Caco-2 (cell line): ENCODE results near the gene BSPRY. TPM values are rescaled to one million over a fixed set of nuclear protein-coding genes. Genes with fewer than 3 reads are reported as not detected.

Source experiments
- BruUV-seq: library from RNA; stranded (reverse); fragments of 400-500 nt; replicated peaks from 2 replicates; lab custom pipeline; 2021; lab: Mats Ljungman, UMichigan
- CTCF ChIA-PET: fragments of 300-600 bp; sonication (Branson Sonifier 250); formaldehyde crosslinking; loops from one replicate; lab custom pipeline; 2022; ENCODE audit warnings: antibody characterized with exemption; lab: Charles Lee
- POLR2A ChIA-PET: fragments of 300-600 bp; sonication (Branson Sonifier 250); formaldehyde crosslinking; loops from one replicate; lab custom pipeline; 2022; ENCODE audit warnings: antibody characterized with exemption; lab: Charles Lee
- DNase-seq, 2 experiments: peaks; one replicate each; pipeline versions ENCODE4 v3.0.0 to v3.0.0-alpha.2; 2020 to 2022
- H3K27me3 ChIP-seq: replicated peaks from 2 replicates; pipeline ENCODE4 v1.6.0; 2011; ENCODE audit warnings: low read length; ENCODE audit not compliant: control insufficient read depth, insufficient read depth
- H3K36me3 ChIP-seq: 2 replicates; pipeline ENCODE4 v1.5.1; 2011; ENCODE audit warnings: low read length; ENCODE audit not compliant: control insufficient read depth, insufficient read depth
- H3K4me1 ChIP-seq: fragments of 250-450 bp; sonication (Bioruptor Pico); 2 replicates; pipeline ENCODE4 v1.5.1; 2020; ENCODE audit warnings: mild to moderate bottlenecking
- H3K4me3 ChIP-seq: 2 replicates; pipeline ENCODE4 v1.5.1; 2011; ENCODE audit warnings: low read depth, mild to moderate bottlenecking, control low read depth, low read length
- H3K9me3 ChIP-seq: fragments of 250-450 bp; sonication (Bioruptor Pico); 2 replicates; pipeline ENCODE4 v1.5.1; 2020; ENCODE audit warnings: mild to moderate bottlenecking, moderate library complexity
- H3K27ac Mint-ChIP-seq: one replicate; pipeline ENCODE4 v1.8.0; 2022; ENCODE audit warnings: mixed read lengths; ENCODE audit not compliant: unreplicated experiment
- H3K27me3 Mint-ChIP-seq: one replicate; pipeline ENCODE4 v1.8.0; 2022; ENCODE audit warnings: mixed read lengths; ENCODE audit not compliant: insufficient read depth, unreplicated experiment
- H3K36me3 Mint-ChIP-seq: one replicate; pipeline ENCODE4 v1.8.0; 2022; ENCODE audit warnings: mild to moderate bottlenecking, mixed read lengths; ENCODE audit not compliant: insufficient read depth, unreplicated experiment
- H3K4me1 Mint-ChIP-seq: one replicate; pipeline ENCODE4 v1.8.0; 2022; ENCODE audit warnings: low read depth, mixed read lengths; ENCODE audit not compliant: unreplicated experiment
- H3K4me3 Mint-ChIP-seq: one replicate; pipeline ENCODE4 v1.8.0; 2022; ENCODE audit warnings: mild to moderate bottlenecking, moderate library complexity, mixed read lengths; ENCODE audit not compliant: unreplicated experiment
- H3K9me3 Mint-ChIP-seq: one replicate; pipeline ENCODE4 v1.8.0; 2022; ENCODE audit warnings: mixed read lengths; ENCODE audit not compliant: unreplicated experiment
- intact Hi-C: fragments of 100-400 bp; cut with micrococcal nuclease; formaldehyde crosslinking; loops from one replicate; pipeline ENCODE4 v1.10.0; 2022; ENCODE audit not compliant: unreplicated experiment
- total RNA-seq: library from RNA; stranded (reverse); gene quantifications from 2 replicates; pipeline ENCODE4 v1.2.3, GENCODE V29; 2022
- TF ChIP-seq, protein P1 (sequence below), 2 experiments: fragments of 200-600 bp in 1 of 2; IDR thresholded peaks; 1 replicate in 1 of 2; 2 replicates in 1 of 2; pipeline versions ENCODE4 v1.5.1 to v1.8.0; 2011 to 2022; ENCODE audit warnings: antibody characterized with exemption in 1 of 2, control low read depth in 1 of 2, inconsistent platforms in 1 of 2, low read depth in 1 of 2, low read length in 1 of 2, mild to moderate bottlenecking in 1 of 2, moderate library complexity in 1 of 2; ENCODE audit not compliant: insufficient read depth in 1 of 2, severe bottlenecking in 1 of 2, unreplicated experiment in 1 of 2

Gene BSPRY
- total RNA-seq, 1 experiment from 2014 or later, result 14.7 TPM

- H3K27ac Mint-ChIP-seq, result no peak overlapping the region
- no peak overlapping the region for H3K4me3 Mint-ChIP-seq
- CTCF ChIA-PET, result no interaction called here
- Histone ChIP-seq H3K36me3 (peaks cover 10% of the 10 kb centered on the region), H3K4me1 (peaks cover 9% of the 10 kb centered on the region; the same call in 1 of the 2 replicates), H3K27me3 (no peaks in the 10 kb centered on the region), H3K4me3 (no peak overlapping the region), H3K9me3 (no peaks in the 10 kb centered on the region)
- TF ChIP-seq, protein P1, sequence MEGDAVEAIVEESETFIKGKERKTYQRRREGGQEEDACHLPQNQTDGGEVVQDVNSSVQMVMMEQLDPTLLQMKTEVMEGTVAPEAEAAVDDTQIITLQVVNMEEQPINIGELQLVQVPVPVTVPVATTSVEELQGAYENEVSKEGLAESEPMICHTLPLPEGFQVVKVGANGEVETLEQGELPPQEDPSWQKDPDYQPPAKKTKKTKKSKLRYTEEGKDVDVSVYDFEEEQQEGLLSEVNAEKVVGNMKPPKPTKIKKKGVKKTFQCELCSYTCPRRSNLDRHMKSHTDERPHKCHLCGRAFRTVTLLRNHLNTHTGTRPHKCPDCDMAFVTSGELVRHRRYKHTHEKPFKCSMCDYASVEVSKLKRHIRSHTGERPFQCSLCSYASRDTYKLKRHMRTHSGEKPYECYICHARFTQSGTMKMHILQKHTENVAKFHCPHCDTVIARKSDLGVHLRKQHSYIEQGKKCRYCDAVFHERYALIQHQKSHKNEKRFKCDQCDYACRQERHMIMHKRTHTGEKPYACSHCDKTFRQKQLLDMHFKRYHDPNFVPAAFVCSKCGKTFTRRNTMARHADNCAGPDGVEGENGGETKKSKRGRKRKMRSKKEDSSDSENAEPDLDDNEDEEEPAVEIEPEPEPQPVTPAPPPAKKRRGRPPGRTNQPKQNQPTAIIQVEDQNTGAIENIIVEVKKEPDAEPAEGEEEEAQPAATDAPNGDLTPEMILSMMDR (IDR thresholded peaks at IDR 0.05; ENCODE audit: insufficient read depth in 1 of 2, low read depth in 1 of 2, low read length in 1 of 2, severe bottlenecking in 1 of 2, unreplicated experiment in 1 of 2), result no peak
- POLR2A ChIA-PET, result interaction anchor here (0.6 to 1.0 kb wide), 2 partner anchors 39 to 146 kb away, joined by 3 read pairs; partner anchors contain the start of genes C9orf43 and POLE3
- no peaks in the 10 kb centered on the region for H3K4me1 Mint-ChIP-seq
- H3K9me3 Mint-ChIP-seq, result no peaks in the 10 kb centered on the region
- BruUV-seq, result TSS peak; percentile 11
- peaks cover 38% of the 10 kb centered on the region for H3K36me3 Mint-ChIP-seq
- no peak for DNase-seq
- intact Hi-C loops, result no loop called here
- no peaks in the 10 kb centered on the region for H3K27me3 Mint-ChIP-seq
These were observed 21.5 kb downstream of the BSPRY start for GRCh38 chr9:113370806-113371325.

- TF ChIP-seq, protein P1 (IDR thresholded peaks at IDR 0.05; ENCODE audit: insufficient read depth in 1 of 2, low read depth in 1 of 2, low read length in 1 of 2, severe bottlenecking in 1 of 2, unreplicated experiment in 1 of 2), result no peak
- H3K4me3 ChIP-seq, result no peak overlapping the region
- peaks cover 10% of the 10 kb centered on the region for H3K36me3 ChIP-seq
- no peaks in the 10 kb centered on the region for H3K9me3 ChIP-seq
- H3K27ac Mint-ChIP-seq, result peak overlapping the region; percentile 15
- no peaks in the 10 kb centered on the region for H3K9me3 Mint-ChIP-seq
- peaks cover 47% of the 10 kb centered on the region for H3K36me3 Mint-ChIP-seq
- DNase-seq, result no peak
- peaks cover 9% of the 10 kb centered on the region for H3K4me1 ChIP-seq
- H3K4me1 Mint-ChIP-seq, result no peaks in the 10 kb centered on the region
- ChIA-PET POLR2A (no interaction called here), CTCF (interaction anchor here (1.4 kb wide), 1 partner anchor 23 kb away, joined by 3 read pairs; the partner anchor contains the start of gene BSPRY)
- no peaks in the 10 kb centered on the region for H3K27me3 Mint-ChIP-seq
- H3K4me3 Mint-ChIP-seq, result no peak overlapping the region
- BruUV-seq, result no TSS peak
- intact Hi-C loops, result no loop called here
- no peaks in the 10 kb centered on the region for H3K27me3 ChIP-seq
These were observed 22.7 kb downstream of the BSPRY start for GRCh38 chr9:113372059-113372458.

DNA sequence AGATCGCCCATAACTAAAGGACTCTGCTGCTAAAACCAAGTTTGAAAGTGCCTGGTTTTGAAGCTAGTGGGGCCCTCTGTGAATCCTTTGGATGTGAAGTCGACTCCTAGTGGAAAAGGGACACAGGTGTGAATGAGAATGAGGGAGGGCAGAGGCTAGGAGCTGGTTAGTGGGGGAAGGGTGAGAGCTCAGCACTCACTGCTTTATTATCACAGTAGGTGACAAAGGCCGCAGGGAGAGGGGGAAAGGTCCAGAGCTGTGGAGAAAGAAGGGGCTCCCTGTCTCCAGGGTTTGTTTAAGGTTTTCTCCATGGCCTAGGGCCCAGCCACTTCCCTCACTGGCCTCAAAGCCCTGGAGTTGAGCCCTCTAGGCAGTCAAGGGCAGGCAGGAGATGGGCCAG, 23.9 kb downstream of the BSPRY start:
- Mint-ChIP-seq H3K4me3 (no peak overlapping the region), H3K36me3 (peaks cover 47% of the 10 kb centered on the region), H3K27ac (no peak overlapping the region), H3K9me3 (no peaks in the 10 kb centered on the region), H3K27me3 (no peaks in the 10 kb centered on the region), H3K4me1 (no peaks in the 10 kb centered on the region)
- POLR2A ChIA-PET, result interaction anchor here (0.6 to 0.8 kb wide), 2 partner anchors 15 to 270 kb away, joined by 3 to 4 read pairs; no protein-coding TSS in a partner anchor
- H3K4me3 ChIP-seq, result no peak overlapping the region
- CTCF ChIA-PET, result interaction anchor here (1.4 kb wide), 1 partner anchor 24 kb away, joined by 3 read pairs; the partner anchor contains the start of gene BSPRY
- TF ChIP-seq, protein P1 (IDR thresholded peaks at IDR 0.05; ENCODE audit: insufficient read depth in 1 of 2, low read depth in 1 of 2, low read length in 1 of 2, severe bottlenecking in 1 of 2, unreplicated experiment in 1 of 2), result no peak
- H3K36me3 ChIP-seq, result peaks cover 10% of the 10 kb centered on the region
- H3K9me3 ChIP-seq, result no peaks in the 10 kb centered on the region
- peaks cover 21% of the 10 kb centered on the region for H3K4me1 ChIP-seq
- no peak for DNase-seq
- no TSS peak for BruUV-seq
- no peaks in the 10 kb centered on the region for H3K27me3 ChIP-seq
- intact Hi-C loops, result no loop called here
